Stimulated activated CD8-positive, alpha-beta memory T cell treated with anti-CD3 and anti-CD28 coated beads, Interleukin-15, amount 100 ng/mL, for 24 hours (primary cell): ENCODE measurements around the gene FBLN1.
A peak's percentile ranks its signal among the peaks of the same experiment; 100 is the strongest.
"Not testable (repeated sequence)": the region's sequence is repeated elsewhere in the genome, so short reads cannot be mapped to it uniquely, and the experiment has no call there.

ENCODE experiments used
- DNase-seq: peaks from one replicate; pipeline ENCODE4 v3.0.0-alpha.2; 2020; ENCODE audit warnings: low read depth

Gene FBLN1

DNA sequence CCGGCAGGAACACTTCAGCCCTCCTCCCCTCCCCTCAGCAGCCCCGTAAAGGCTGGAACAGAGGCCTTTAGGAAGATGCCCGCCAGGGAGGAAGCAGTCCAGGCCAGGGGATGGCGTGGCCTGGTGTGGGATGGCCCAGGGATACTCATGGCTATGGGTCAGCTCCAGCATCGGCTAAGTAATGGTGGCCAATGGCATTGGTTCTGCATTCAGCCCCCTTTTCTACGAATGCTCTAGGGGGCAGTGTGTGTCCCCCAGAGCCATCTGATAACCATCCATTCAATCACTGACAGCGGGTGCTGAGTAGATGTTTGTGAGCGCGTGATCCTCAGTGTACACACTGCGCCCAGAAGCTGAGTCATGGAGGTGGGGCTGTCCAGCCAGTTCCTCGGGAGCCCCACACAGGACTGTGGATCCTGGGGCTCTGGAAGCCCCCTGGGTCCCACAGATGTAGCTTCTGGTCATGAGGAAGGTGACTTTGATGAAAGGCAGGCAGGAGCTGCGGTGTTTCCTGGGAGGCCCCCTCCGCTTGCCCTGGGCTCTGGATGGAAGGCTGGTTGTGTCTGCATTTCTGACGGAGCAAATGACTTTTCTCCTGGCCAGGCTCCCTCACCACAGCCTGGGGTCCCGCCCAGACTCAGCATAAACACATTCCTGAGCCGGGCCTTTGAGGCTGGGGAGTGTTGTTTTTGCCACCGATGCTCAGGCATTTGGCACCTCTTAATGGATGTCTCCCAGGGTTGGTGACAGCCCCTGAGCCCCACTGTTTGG lies 46.5 kb downstream of the FBLN1 start:
- no peak for DNase-seq

DNA sequence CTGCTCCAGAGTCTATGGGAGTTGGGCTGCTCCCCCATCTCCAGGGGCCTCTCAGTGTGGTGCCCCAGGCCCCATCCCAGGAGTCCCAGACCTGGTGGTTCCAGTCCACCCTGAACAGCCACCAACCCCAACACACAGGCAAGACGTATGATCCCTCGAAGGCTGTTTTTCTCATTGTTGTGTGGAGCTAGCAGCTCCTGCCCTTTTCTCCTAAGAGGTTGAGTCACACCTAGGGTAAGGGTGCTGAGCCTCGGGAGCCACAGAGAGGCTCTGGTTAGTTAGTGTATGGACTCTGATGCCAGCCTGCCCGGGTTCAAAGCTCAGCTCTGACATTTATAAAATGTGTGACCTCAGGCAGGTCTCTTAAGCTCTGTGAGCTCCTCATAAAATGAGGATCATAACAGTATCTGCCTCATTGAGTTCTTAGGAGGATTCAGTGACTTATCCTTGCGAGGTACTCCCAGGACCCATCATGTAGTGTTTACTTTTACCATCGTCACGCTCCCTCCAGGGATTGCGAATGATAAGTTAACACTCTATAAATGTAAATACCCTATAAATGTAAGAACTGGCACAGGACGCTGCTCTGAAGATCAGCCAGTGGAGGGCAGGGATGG lies 47.2 kb downstream of the FBLN1 start:
- no peak for DNase-seq

DNA sequence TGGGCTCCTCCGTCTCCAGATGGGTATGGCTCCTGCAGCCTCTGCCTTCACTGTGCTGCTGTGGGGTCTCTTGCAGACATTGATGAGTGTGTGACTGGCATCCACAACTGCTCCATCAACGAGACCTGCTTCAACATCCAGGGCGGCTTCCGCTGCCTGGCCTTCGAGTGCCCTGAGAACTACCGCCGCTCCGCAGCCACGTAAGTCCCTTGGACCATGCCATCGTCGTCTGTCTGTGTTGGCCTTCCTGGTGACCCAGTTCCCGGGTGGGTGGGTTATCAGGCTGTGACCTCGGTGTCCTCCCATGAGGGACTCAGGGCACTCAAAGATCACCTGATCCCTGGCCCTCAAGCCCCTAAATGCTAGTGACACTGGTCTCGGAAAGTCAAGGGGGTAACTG lies 47.7 kb downstream of the FBLN1 start:
- no peak for DNase-seq

DNA sequence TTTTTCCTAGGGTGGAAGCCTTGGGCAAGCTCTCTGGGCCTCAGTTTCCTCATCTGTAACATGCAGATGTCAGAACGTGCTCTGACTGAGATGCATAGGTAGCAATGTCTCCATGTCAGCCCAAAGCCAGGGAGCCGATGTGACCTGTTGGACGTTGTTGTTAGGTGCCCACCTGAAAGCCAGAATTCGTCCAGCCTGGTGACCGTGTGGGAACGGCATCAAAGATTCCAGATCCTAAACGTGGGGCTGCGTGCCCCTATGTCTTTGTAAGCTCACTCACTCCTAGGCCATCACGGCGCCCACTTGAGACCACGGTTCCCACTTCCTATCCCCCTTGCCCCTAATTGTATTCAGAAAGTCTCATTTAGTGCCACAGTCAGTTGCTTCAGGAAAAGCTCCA lies 48.2 kb downstream of the FBLN1 start:
- no peak for DNase-seq

DNA sequence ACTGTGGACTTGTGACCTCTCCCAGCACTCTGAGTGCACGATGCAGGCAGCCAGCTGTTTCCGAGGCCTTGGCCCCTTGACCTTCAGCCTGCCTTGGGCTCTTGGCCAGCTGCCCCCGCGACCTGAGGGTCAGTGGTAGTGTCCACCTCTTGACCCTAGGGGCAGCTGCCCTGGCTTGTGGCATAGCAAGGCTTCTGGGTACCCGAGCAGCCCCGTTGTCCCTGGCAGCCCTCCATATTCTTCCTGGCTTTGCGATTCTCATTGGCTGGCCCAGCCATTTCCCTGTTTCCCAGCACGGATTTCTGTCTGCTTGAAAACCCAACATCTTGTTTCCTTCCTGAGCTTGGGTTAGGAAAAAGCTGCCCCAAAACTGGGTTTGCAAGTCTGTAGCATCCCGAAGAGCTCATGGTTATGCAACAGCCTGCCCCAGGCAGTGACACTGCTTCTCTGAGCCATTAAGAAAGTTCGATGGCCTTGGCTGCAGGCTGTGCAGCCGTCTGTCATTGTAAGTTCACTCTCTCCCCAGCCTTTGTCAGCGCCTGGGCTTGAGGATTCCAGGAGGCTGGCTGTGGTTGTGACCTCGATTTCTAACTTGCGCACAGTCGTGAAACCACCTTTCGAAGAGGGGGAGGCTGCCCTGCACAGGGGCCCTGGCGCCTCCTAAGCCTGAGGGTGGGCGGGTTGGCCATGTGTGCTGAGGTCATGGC lies 48.8 kb downstream of the FBLN1 start:
- no peak for DNase-seq

DNA sequence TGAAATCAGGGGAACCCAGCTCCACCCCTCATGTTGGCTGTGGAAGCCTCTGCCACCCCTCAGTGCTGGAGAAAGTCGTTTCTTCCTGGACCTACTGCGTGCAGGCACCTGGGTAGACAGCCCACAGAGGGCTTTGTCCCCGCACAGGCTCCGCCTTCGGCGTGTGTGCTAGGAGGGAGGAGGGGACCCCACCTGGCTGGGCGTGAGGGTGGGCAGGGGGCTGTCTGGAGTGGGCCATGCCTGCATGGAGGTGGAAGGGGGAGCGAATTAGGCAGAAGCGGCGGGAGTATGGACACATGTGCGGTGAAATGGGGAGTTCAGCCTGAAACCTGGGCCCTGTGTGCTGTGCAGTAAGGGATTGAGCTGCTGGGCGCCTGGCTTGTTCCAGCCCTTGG lies 49.3 kb downstream of the FBLN1 start:
- no peak for DNase-seq

DNA sequence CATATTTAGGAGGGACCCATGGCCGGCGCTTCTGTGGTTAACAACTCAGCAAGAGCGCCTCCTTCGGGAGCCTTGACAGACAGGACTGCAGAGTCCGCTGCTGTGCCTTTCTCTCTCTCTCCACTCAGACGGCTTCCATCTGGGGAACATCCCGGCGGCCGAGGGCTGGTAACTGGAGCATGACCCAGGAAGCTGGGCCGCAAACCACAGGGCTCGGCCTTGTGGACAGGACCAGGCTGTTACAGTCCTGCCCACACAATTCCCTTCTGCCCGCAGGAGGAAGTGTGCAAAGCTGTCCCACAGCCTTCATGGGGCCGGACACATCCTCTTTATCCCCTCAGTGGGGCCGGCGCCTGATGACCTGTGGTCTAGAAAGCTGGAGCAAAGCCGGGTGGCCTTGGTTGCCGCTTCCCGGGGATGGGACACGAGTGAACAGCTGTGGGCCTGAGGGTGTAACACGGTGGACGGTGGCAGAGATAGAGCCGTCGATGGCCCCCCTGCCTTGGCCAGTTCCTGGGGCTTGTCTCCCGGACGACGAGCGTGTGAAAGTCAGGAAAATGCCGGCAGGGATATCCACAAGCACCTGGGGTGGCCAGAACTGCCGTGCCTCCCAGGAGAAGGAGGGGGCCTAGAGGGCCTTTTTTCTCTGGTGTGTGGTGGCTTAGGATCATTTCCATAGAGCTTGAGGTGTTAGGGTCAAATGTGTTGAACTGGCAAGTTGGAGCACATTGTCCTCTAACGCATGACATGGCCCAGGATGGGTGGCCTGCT lies 50.1 kb downstream of the FBLN1 start:
- no peak for DNase-seq

DNA sequence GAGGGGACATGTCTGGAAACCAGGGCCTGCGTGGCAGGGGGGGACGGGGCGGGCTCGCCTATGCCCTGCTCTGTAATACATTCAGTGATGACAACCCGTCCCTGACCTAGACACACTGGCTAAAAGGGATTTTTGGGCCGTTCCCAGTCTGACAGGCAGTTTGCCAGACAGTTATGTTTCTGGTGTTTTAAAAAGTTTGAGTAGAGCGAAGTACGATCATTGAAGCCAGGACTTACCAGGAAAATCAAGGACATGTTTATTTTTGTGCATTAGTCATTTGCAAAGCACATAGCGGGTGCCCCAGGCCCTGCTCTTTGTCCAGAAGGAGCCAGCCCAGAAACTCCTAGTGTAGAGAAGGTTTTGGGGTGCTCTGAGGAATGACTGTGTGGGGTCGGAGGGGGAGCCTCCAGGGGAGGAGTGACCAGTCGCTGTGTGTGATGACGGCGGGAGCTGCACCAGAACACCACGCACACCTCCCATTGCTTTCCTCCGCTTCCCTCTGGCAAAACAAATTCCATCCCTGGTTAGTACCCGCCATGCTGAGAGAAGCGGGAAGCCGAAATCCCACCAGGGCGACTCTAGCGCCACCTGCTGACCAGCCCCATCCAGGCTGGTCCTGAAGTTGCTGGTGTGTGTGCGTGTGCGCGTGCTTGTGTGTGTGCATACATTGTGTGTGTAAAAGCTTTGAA lies 50.8 kb downstream of the FBLN1 start:
- peak; percentile 34 for DNase-seq

DNA sequence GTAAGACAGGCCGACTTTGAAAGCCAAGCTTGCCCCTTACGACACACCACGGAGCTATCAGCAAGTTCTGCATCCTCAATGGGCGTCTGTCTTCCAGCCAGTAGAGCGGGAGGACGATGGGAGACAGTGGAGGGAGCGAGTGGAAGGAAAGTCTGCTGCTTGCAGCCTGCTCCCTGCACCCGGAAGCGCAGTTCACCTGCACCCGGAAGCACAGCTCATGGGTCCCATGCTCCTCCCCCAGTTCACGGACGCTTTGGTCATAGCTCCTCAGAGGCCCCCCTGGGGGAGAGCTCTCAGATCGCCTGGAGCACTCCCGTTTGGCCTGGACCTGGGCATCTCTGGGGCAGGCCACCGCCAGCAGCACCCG lies 51.3 kb downstream of the FBLN1 start:
- no peak for DNase-seq

DNA sequence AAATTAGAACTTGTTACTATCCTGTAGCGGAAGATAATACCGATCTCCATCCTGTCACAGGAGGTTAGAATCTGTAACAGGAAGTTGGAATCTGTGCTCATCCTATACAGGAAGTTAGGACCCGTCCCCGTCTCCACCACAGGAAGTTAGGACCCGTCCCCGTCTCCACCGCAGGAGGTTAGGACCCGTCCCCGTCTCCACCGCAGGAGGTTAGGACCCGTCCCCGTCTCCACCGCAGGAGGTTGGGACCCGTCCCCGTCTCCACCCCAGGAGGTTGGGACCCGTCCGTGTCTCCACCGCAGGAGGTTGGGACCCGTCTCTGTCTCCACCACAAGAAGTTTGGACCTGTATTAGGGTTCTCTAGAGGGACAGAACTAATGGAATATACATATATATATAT lies 52.2 kb downstream of the FBLN1 start:
- DNase-seq, result no peak

DNA sequence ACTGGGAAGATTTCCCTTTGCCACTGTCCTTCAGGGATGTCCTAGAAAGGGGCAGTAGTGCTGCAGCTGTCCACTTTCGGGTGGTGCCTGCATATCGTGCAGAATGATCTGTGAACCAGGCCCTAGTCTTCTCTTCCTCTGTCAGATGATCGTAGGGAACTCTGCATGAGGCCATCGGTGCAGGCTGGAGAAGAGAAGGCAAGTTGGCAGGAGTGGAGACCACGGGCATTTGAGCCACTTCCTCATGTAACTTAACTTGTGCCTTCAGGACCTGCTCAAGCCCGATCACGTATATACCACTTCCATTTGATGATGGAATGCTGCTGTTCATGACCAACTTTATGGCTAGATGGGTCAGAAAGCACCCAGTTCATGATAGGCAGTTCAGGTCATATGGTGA lies 55.2 kb downstream of the FBLN1 start:
- DNase-seq, result not testable (repeated sequence)

DNA sequence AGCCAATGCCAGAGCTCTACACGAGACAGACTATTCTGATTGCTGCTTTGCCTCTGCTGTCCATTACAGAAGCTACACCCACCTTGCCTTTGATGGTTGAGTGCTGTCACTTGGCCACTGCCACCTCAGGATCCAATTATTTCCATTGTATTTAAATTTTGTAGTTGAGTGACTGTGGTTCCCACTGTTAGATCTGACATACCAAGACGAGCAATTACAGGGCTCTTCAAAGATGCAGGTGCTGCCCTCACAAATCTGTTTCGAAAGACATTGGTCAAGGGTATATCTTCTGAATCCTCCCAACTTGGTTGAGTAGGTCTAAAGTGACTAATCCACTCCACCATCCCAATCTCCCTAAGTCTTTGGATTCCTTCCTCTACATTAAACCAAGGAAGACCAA lies 57.4 kb downstream of the FBLN1 start:
- DNase-seq, result not testable (repeated sequence)

DNA sequence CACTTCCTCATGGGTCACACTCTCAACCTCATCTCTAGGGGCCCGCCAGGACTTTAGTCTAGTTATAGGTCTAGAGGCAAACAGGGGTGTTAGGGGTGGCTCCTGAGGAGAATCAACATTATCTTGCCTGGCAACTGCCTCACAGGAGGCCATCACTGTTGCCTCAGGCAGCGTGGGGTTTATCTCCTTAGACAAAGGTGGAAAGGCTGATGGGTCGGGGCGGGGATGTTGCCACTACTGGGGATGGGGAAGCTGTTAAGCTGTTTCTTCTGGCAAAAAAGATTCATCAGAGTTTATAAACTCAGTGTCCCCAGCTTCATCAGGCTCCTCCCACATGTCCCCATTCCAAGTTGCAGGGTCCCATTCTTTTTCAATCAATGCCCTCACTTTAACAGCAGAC lies 58.1 kb downstream of the FBLN1 start:
- not testable (repeated sequence) for DNase-seq

DNA sequence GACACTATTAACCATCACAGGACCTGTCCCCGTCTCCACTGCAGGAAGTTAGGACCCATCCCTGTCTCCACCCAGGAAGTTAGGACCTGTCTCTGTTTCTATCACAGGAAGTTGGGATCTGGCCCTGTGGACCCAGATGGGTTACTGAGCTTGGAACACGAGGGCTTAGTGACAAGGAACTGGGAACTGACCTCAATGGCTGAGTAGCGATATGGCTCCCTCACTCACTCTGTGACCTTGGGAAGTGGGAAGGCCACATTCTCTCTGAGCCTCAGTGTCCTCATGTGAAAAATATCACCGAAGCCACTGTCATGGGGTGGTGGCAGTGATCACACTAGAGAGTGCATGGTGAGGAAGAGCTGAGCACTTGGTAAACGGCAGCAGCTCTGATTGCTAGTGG lies 59.4 kb downstream of the FBLN1 start:
- DNase-seq, result no peak

DNA sequence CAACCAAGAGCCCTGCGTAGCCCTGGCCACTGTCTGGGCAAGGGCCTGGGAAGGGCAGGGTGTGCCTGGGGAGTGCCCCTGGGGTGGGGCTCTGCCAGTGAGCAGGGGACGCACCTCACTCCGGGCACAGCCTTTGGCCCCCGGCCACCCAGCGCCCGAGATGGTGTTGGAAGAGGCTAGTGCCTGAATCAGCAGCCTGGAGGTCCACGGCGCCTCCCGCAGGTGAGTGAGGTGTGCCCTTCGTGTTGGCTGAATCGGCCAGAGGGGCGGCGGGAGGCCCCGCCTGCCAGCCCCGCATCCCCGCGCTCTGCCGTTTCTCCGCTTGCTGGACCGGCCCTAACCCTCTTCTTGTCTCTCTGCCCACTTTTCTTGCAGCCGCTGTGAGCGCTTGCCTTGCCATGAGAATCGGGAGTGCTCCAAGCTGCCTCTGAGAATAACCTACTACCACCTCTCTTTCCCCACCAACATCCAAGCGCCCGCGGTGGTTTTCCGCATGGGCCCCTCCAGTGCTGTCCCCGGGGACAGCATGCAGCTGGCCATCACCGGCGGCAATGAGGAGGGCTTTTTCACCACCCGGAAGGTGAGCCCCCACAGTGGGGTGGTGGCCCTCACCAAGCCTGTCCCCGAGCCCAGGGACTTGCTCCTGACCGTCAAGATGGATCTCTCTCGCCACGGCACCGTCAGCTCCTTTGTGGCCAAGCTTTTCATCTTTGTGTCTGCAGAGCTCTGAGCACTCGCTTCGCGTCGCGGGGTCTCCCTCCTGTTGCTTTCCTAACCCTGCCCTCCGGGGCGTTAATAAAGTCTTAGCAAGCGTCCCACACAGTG lies 60.1 kb downstream of the FBLN1 start:
- no peak for DNase-seq

DNA sequence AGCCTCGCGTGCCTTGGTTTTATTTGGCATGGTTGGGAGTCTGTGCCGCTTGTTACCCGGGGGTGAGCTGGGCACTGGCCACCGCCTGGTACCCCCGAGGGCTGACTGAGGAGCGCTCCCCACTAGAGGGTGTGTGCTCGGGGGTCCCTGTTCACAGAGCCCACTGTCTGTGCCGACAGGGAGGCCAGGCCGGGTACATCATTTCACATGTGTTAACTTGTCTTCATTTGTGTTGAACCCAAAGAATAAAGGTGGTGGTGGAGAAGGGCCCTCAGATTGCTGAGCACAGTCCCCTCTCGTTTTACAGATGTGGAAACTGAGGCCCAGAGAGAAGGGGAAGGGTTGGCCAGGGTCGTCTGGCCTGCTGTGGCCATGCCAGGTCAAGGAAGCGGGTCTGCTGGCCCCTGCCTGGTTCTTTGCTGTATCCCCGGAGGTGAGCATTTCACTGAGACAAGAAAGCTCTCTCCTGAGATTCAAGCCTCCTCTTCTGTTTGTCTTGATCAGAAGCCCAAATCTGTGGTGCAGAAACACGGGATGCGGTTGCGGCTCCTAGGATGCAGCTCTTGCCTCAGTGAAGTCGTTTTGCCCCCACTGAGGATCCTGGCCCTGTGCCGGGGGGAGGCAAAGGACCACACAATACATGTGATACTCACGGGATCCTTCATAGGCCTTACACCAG lies 60.8 kb downstream of the FBLN1 start:
- no peak for DNase-seq

DNA sequence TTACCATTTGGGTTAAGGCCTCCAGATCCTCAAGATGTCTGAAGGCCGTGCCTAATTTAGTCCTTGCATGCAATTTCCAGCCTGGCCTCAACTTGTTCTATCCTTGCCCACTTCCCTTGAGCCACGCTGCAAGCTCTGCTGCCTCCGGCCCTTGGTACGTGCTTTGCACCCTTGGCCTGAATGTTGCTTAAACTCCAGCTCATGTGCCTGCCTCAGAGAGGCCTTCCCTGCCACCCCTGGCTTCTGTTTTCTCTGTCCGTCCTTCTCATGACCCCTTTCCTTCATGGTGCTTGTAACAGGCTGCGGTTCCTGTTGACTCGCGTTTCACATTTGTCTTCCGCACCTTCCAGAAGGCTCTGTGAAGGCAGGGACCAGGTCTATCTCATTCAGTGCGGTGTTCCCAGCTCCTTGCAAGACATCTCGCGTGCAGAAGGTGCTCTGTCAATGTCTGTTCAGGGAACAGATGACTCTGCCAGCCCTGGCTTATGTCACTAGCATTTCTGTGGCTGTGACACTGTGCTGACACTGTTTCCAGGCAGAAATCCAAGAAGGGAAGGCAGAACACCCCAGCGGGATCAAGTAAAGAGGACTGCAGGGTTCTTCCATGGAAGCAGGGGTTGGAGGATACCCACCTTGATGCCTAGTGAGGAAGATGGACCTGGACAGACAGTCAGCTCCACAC lies 61.8 kb downstream of the FBLN1 start:
- no peak for DNase-seq

DNA sequence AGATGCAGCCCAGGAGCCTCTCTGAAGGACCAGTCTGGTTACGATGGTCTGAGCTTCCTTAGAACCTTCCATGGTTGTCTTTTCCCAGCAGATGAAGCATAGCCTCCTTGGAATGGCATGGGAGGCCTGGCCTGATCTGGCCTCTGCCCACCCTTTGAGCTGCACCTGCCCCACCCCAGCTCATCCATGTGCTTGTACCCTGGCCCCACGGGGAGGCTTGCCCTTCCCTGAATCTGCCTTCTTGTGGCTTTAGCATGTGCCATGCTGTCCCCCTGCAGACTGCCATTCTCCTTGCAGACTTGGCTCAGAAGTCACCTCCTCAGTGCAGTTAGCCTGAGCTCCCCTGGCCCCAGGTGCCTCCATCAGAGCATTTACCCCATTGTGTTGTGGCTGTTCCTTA lies 62.5 kb downstream of the FBLN1 start:
- DNase-seq, result no peak

DNA sequence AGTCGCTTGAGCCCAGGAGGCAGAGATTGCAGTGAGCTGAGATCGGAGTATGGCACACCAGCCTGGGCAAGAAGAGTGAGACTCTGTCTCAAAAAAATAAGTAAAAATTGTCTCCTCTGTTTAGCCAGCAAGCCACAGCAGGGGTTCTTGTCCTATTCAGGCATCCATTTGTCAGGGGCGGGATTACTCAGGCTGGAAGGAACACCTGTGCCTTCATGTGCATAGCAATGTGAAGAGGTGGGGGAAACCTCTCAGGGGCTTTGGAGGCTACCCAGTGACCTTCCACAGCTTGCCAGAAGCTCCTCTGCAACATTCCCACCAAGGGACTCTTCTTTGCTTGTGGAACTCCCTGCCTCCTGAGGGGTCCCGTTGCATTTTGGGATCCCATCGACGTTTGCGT lies 63.3 kb downstream of the FBLN1 start:
- DNase-seq, result no peak

DNA sequence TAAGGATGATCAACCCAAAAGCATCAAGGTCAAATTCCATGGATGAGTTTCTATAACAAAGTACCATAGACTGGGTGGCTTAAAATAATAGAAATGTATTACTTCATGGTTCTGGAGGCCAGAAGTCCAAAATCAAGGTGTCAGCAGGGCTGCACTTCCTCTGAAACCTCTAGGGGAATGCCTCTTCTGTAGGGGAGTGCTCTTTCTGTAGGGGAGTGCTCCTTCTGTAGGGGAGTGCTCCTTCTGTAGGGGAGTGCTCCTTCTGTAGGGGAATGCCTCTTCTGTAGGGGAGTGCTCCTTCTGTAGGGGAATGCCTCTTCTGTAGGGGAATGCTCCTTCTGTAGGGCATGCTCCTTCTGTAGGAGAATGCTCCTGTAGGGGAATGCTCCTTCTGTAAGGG lies 65.5 kb downstream of the FBLN1 start:
- no peak for DNase-seq
